Left ventricle myocardium inferior (tissue), 1 donor: Measurements from ENCODE around the gene CDON. TPM values are rescaled to one million over a fixed set of nuclear protein-coding genes. Genes with fewer than 3 reads are reported as not detected.

Experiments
- DNase-seq: peaks from one replicate; pipeline ENCODE4 v3.0.0-alpha.2; 2020
- H3K27ac ChIP-seq: fragments of 200-600 bp; replicated peaks from 2 replicates; pipeline ENCODE4 v1.8.0; 2021
- H3K27me3 ChIP-seq: fragments of 200-600 bp; 2 replicates; pipeline ENCODE4 v1.8.0; 2021; ENCODE audit warnings: low read depth
- H3K36me3 ChIP-seq: fragments of 200-600 bp; 2 replicates; pipeline ENCODE4 v1.8.0; 2021
- H3K4me1 ChIP-seq: fragments of 200-600 bp; 2 replicates; pipeline ENCODE4 v1.8.0; 2021
- H3K4me3 ChIP-seq: fragments of 200-600 bp; 2 replicates; pipeline ENCODE4 v1.8.0; 2021; ENCODE audit warnings: mild to moderate bottlenecking, moderate library complexity
- H3K9me3 ChIP-seq: fragments of 200-600 bp; replicated peaks from 2 replicates; pipeline ENCODE4 v1.8.0; 2021
- intact Hi-C: fragments of 100-400 bp; cut with micrococcal nuclease; formaldehyde crosslinking; loops from one replicate; pipeline ENCODE4 v1.11.0; 2022
- long read RNA-seq: library from polyadenylated mRNA; unstranded; transcript quantifications from one replicate; pipeline ENCODE4 v2.0.0, GENCODE V29; 2021
- total RNA-seq: library from RNA; stranded (reverse); fragmentation: NEBNext Ultra II Directional; extraction: Animal tissue kit (Norgen Biotek cat#: 25700); gene quantifications from one replicate; pipeline ENCODE4 v1.2.1, GENCODE V29; 2021
- TF ChIP-seq, protein P1 (sequence below): fragments of 200-600 bp; IDR thresholded peaks from 2 replicates; pipeline ENCODE4 v1.8.0; 2021; ENCODE audit warnings: antibody characterized with exemption, mild to moderate bottlenecking, borderline replicate concordance
- donor health status: DM: no; HTN: yes; CAD: no; lungs with severe emphysema.

The CDON gene, protein sequence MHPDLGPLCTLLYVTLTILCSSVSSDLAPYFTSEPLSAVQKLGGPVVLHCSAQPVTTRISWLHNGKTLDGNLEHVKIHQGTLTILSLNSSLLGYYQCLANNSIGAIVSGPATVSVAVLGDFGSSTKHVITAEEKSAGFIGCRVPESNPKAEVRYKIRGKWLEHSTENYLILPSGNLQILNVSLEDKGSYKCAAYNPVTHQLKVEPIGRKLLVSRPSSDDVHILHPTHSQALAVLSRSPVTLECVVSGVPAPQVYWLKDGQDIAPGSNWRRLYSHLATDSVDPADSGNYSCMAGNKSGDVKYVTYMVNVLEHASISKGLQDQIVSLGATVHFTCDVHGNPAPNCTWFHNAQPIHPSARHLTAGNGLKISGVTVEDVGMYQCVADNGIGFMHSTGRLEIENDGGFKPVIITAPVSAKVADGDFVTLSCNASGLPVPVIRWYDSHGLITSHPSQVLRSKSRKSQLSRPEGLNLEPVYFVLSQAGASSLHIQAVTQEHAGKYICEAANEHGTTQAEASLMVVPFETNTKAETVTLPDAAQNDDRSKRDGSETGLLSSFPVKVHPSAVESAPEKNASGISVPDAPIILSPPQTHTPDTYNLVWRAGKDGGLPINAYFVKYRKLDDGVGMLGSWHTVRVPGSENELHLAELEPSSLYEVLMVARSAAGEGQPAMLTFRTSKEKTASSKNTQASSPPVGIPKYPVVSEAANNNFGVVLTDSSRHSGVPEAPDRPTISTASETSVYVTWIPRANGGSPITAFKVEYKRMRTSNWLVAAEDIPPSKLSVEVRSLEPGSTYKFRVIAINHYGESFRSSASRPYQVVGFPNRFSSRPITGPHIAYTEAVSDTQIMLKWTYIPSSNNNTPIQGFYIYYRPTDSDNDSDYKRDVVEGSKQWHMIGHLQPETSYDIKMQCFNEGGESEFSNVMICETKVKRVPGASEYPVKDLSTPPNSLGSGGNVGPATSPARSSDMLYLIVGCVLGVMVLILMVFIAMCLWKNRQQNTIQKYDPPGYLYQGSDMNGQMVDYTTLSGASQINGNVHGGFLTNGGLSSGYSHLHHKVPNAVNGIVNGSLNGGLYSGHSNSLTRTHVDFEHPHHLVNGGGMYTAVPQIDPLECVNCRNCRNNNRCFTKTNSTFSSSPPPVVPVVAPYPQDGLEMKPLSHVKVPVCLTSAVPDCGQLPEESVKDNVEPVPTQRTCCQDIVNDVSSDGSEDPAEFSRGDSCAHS (N-terminal part only)
- 9.9 TPM for total RNA-seq
- long read RNA-seq, partial matches to known transcripts, result 4 of 7 reads
- long read RNA-seq, other reads (novel, unspliced or antisense), result 3 of 7 reads

DNA sequence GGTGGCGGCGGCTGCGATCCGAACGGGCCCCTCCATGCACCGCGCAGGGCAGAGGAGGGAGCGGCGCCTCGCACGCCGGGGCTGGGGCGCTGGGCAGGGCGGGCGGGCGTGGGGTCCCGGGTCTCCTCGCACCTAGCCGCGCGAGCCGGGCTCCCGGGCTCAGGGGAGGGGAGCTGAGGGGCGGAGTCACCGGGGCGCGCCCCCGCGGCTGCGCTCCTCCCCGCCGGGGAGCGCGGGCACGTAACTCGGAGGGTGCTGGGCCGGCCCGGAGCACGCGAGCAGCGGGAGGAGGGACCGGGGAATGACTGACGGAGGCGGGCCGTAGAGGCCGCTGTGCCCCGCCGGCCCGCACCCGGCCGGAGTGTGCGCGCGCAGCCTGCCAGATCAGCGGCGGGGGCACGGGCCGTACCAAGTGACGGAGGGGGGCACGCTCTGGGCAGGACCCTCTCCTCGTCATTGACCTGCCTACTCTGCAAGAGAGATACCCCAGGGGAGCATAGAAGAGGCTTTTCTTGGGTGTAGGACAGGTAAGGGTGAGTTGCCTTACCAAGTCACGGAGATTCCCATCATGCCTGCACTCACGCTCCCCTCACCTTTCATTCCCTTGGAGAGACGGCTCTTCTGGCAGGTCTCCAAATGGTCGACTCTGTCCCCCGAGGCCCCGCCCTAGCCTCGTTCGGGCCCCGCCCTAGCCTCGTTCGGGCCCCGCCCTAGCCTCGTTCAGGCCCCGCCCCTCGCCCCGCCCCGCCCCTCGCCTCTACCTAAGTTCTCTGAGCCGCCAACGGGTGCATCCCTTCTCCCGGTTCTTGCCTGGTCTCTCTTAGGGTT lies at the start of gene CDON:
TSS of gene CDON (minus strand) at position 188 of the 828 bp plus-strand sequence. CDS start 39,390 bp downstream, outside the sequence.
- intact Hi-C loops, result loop anchor here (10.0 kb wide), 1 partner anchor 132 kb away; no protein-coding TSS in a partner anchor
- H3K4me1 ChIP-seq, result peaks cover 15% of the 10 kb centered on the region
- H3K36me3 ChIP-seq, result no peaks in the 10 kb centered on the region

DNA sequence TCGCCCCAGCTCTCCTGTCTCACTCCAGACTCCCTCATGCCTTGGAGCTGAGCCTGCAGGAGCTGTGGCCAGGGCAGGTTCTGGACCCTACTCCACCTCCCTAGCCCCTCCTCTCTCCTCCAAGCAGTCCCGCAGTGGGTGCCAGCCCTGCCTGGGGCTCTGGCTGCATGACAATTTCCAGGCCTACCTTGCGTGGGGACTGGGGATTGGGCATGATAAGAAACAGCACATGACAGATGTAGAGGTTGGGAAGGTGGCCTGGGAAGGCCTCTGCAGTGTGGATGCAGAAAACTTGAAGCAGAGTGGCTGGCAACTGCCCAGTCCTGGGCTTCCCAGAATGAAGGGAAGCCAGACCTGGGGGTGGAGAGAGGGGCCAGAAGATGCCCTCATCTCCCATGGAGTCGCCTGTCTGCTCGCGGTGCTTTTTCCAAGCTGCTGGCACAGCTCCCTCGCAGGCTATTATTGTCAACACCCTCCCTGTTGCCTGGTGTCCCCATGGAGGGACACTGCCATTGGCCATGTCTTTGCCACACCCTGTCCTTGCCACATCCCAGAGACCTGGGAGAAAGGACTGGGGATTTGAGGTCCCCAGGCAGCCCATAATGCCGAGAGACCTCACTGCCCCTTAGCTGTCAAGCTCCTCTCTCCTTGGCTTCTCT lies 48.9 kb upstream of the CDON start:
- TF ChIP-seq, protein P1, sequence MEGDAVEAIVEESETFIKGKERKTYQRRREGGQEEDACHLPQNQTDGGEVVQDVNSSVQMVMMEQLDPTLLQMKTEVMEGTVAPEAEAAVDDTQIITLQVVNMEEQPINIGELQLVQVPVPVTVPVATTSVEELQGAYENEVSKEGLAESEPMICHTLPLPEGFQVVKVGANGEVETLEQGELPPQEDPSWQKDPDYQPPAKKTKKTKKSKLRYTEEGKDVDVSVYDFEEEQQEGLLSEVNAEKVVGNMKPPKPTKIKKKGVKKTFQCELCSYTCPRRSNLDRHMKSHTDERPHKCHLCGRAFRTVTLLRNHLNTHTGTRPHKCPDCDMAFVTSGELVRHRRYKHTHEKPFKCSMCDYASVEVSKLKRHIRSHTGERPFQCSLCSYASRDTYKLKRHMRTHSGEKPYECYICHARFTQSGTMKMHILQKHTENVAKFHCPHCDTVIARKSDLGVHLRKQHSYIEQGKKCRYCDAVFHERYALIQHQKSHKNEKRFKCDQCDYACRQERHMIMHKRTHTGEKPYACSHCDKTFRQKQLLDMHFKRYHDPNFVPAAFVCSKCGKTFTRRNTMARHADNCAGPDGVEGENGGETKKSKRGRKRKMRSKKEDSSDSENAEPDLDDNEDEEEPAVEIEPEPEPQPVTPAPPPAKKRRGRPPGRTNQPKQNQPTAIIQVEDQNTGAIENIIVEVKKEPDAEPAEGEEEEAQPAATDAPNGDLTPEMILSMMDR, result no peak
- Histone ChIP-seq H3K9me3 (no peaks in the 10 kb centered on the region), H3K27me3 (no peaks in the 10 kb centered on the region), H3K27ac (peak overlapping the region; percentile 91), H3K4me1 (peaks cover 66% of the 10 kb centered on the region), H3K4me3 (no peak overlapping the region), H3K36me3 (no peaks in the 10 kb centered on the region)
- intact Hi-C loops, result no loop called here
- DNase-seq, result peak; percentile 46

More for the DNA sequence above, at the start of gene CDON:
- Histone ChIP-seq H3K27ac (peak within 1 kb of the TSS; percentile 71), H3K27me3 (no peaks in the 10 kb centered on the region), H3K9me3 (no peaks in the 10 kb centered on the region), H3K4me3 (peak within 1 kb of the TSS; percentile 82)
- peak; percentile 91 for DNase-seq
- TF ChIP-seq, protein P1, result no peak

DNA sequence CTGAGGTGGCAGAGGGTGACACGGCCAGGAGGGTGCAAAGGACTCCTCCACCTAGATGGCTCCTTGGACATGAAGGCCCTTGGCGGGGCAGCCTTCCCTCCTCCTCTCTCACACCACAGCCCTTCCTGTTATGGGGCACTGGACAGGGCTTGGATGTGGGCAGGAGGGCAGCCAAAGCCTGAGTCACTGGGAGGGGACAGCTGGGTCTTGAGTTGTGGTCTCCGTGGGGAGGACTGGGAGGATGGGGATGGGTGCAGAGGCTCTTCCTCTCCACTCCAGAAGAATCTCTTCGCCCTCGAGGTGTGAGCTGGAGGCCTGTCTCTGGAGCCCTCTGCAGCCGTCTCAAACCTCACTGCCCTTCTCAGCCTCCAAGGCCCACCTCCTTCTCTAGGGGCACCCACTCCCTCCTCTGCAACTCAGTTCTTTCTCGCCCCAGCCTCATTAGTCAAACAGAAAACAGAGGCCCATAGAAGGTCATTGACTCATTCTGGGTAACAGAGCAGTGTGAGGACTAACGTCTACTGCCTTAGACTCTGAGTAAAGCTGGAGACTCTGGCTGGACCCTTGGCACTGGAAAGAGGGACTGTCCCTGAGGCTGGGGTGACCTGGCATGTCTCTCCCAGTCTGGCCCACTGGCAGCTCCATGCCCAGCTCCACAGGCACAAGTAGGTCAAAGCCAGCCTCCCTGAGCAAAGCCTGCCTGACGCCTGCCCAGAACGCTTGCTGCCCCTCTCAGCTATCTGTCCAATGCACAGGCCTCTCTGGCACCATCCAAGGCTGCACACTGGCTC lies 47.5 kb upstream of the CDON start:
- intact Hi-C loops, result no loop called here
- H3K27ac ChIP-seq, result peak overlapping the region; percentile 91

More for the DNA sequence above, 47.5 kb upstream of the CDON start:
- TF ChIP-seq, protein P1, result no peak
- Histone ChIP-seq H3K4me1 (peaks cover 51% of the 10 kb centered on the region), H3K4me3 (no peak overlapping the region), H3K36me3 (no peaks in the 10 kb centered on the region), H3K27me3 (no peaks in the 10 kb centered on the region), H3K9me3 (no peaks in the 10 kb centered on the region)
- no peak for DNase-seq
